Mesendoderm (in vitro differentiated cells): Measurements from ENCODE around the gene SLC25A14. TPM values are rescaled to one million over a fixed set of nuclear protein-coding genes. Genes with fewer than 3 reads are reported as not detected.

Experiments
- DNase-seq: peaks from one replicate; pipeline ENCODE4 v3.0.0; 2013
- H2AK5ac ChIP-seq: 2 replicates; pipeline ENCODE4 v1.6.1; 2013; ENCODE audit warnings: low read length, inconsistent platforms
- H2BK120ac ChIP-seq: 2 replicates; pipeline ENCODE4 v1.6.1; 2013; ENCODE audit warnings: low read depth, mild to moderate bottlenecking, low read length, moderate library complexity, mixed read lengths
- H2BK15ac ChIP-seq: replicated peaks from 2 replicates; pipeline ENCODE4 v1.6.1; 2013; ENCODE audit warnings: low read depth, mild to moderate bottlenecking, moderate library complexity
- H2BK5ac ChIP-seq: 2 replicates; pipeline ENCODE4 v1.6.1; 2013; ENCODE audit warnings: low read length, inconsistent platforms
- H3K18ac ChIP-seq: 2 replicates; pipeline ENCODE4 v1.6.1; 2013; ENCODE audit warnings: mild to moderate bottlenecking, low read length, mixed read lengths
- H3K23ac ChIP-seq: one replicate; pipeline ENCODE4 v1.6.1; 2013; ENCODE audit warnings: low read length
- H3K27ac ChIP-seq: 2 replicates; pipeline ENCODE4 v1.5.1; 2013; ENCODE audit warnings: low read depth, mild to moderate bottlenecking, inconsistent platforms, low read length, moderate library complexity
- H3K27me3 ChIP-seq: 2 replicates; pipeline ENCODE4 v1.6.1; 2013; ENCODE audit warnings: low read length, control low read depth, mild to moderate bottlenecking, inconsistent platforms; ENCODE audit not compliant: insufficient read depth, poor library complexity
- H3K36me3 ChIP-seq: 2 replicates; pipeline ENCODE4 v1.6.1; 2013; ENCODE audit warnings: low read length, inconsistent platforms; ENCODE audit not compliant: control insufficient read depth, insufficient read depth
- H3K4ac ChIP-seq: one replicate; pipeline ENCODE4 v1.6.1; 2013; ENCODE audit warnings: low read depth, mild to moderate bottlenecking, low read length, moderate library complexity
- H3K4me1 ChIP-seq: 2 replicates; pipeline ENCODE4 v1.6.1; 2013; ENCODE audit warnings: low read depth, low read length, inconsistent platforms; ENCODE audit not compliant: control insufficient read depth
- H3K4me2 ChIP-seq: 2 replicates; pipeline ENCODE4 v1.6.1; 2013; ENCODE audit warnings: low read length
- H3K4me3 ChIP-seq: 2 replicates; pipeline ENCODE4 v1.5.1; 2013; ENCODE audit warnings: mild to moderate bottlenecking, low read length
- H3K56ac ChIP-seq: one replicate; pipeline ENCODE4 v1.6.1; 2013; ENCODE audit warnings: low read length
- H3K79me1 ChIP-seq: 2 replicates; pipeline ENCODE4 v1.6.1; 2013; ENCODE audit warnings: low read length, inconsistent platforms
- H3K79me2 ChIP-seq: 2 replicates; pipeline ENCODE4 v1.6.1; 2013; ENCODE audit warnings: mild to moderate bottlenecking, low read length; ENCODE audit not compliant: control insufficient read depth, insufficient read depth
- H3K9ac ChIP-seq: 2 replicates; pipeline ENCODE4 v1.6.1; 2013; ENCODE audit warnings: low read length, inconsistent platforms
- H4K5ac ChIP-seq: one replicate; pipeline ENCODE4 v1.6.1; 2013; ENCODE audit warnings: low read length
- H4K8ac ChIP-seq: one replicate; pipeline ENCODE4 v1.6.1; 2013; ENCODE audit warnings: low read depth, mild to moderate bottlenecking, control low read depth, low read length, moderate library complexity
- WGBS: extraction: QIAGEN DNeasy Blood & Tissue Kit; methylation state at CpG from one replicate; pipeline ENCODE4 v1.1.7; 2013; ENCODE audit warnings: low lambda C conversion rate, missing lambda C conversion rate; ENCODE audit not compliant: insufficient coverage; ENCODE audit errors: extremely low coverage; 5-methylcytosine and 5-hydroxymethylcytosine counted together
- polyA plus RNA-seq, 2 experiments: library from polyadenylated mRNA; stranded (reverse); fragments of 200-250 nt; gene quantifications; one replicate each; pipeline ENCODE4 v1.2.3, GENCODE V29; 2013

Gene SLC25A14, protein sequence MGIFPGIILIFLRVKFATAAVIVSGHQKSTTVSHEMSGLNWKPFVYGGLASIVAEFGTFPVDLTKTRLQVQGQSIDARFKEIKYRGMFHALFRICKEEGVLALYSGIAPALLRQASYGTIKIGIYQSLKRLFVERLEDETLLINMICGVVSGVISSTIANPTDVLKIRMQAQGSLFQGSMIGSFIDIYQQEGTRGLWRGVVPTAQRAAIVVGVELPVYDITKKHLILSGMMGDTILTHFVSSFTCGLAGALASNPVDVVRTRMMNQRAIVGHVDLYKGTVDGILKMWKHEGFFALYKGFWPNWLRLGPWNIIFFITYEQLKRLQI
- 15.8 TPM for polyA plus RNA-seq (2013, experiment 1 of 2)
- 16.7 TPM for polyA plus RNA-seq (2013, experiment 2 of 2)

DNA sequence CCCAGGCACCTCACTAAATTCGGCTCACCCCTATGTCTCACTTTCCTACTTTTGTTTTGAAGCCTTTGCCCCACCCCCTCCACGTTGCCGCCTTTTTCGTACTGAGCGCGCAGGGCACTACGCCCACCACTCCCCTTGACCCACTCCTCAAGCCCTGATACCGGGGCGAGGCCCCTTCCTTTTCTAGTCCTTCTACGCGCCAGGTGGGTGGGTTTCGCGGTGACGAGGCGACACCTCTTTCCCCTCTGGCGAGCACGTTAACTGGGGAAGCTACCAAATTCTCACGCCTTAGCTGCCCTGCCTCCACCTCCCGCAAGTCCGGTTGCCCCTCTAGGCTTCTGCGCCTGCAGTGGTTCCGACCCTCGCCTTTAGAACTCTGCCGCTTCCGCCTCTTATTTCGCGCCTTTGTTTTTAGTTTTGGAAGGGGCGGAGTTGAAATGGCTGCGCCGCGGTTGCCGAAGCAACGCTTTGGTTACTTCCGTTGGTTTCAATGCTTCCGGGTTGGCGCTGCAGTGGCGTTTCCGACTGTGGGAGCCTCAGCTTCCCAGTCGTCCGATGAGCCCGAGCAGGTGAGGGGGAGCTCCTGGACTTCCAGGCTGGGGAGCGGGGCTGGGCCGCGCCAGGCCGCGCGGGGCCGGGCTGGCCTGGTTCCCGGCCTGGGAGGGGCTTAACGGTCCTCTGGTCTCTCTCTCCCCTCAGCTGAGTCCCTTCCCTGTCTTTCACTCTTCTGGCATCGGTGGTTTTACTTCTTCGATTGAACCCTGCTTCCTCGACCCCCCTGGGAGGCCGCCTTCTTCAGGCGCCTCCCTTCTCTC is at the start of gene SLC25A14:
TSS of gene SLC25A14 (plus strand) at position 512 of the 815 bp plus-strand sequence. CDS start 360 bp downstream, outside the sequence.
- H3K27ac ChIP-seq, result no peak within 1 kb of the TSS
- no peak within 1 kb of the TSS for H2BK15ac ChIP-seq
- no peak within 1 kb of the TSS for H3K23ac ChIP-seq
- no peaks in the 10 kb centered on the region for H3K79me2 ChIP-seq
- H2AK5ac ChIP-seq, result no peak within 1 kb of the TSS
- peak within 1 kb of the TSS; percentile 86 for H3K56ac ChIP-seq
- peak; percentile 88 for DNase-seq
- H4K5ac ChIP-seq, result no peak within 1 kb of the TSS
- peak within 1 kb of the TSS; percentile 81 for H3K9ac ChIP-seq
- H3K4me3 ChIP-seq, result peak within 1 kb of the TSS; percentile 67
- no peak within 1 kb of the TSS for H4K8ac ChIP-seq
- no peak within 1 kb of the TSS for H3K4ac ChIP-seq
- no peaks in the 10 kb centered on the region for H3K27me3 ChIP-seq
- H3K4me1 ChIP-seq, result no peaks in the 10 kb centered on the region
- H3K18ac ChIP-seq, result no peak within 1 kb of the TSS
- no CpG with 5 or more reads among the region's 55 CpGs for WGBS
- H2BK5ac ChIP-seq, result no peak within 1 kb of the TSS
- H2BK120ac ChIP-seq, result no peak within 1 kb of the TSS
- H3K79me1 ChIP-seq, result no peaks in the 10 kb centered on the region
- H3K4me2 ChIP-seq, result peak within 1 kb of the TSS; percentile 52
- no peaks in the 10 kb centered on the region for H3K36me3 ChIP-seq

GRCh38 chrX:130295519-130296296 is 44.0 kb upstream of the SLC25A14 start:
- WGBS, result no CpG with 5 or more reads among the region's 5 CpGs

DNA sequence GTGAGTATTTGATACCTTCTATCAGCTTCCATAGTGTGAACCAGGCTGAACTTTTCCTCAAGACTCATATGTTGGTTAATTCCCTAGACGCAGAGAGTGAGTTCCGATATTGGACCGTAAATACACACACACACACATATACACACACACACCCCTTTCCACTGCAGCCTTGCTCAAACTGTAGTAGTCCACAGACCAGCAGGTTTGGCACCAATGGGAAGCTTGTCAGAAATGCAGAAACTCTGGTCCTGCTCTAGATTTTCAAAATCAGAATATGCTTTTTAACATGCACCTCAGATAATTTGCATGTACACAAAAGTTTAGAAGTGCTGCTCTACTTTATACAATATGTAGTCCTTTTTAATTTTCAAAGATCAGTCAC is 43.4 kb upstream of the SLC25A14 start:
- H3K23ac ChIP-seq, result no peak overlapping the region
- no peak overlapping the region for H3K9ac ChIP-seq
- no peak overlapping the region for H3K4ac ChIP-seq
- no peaks in the 10 kb centered on the region for H3K27me3 ChIP-seq
- H4K5ac ChIP-seq, result no peak overlapping the region
- no peak overlapping the region for H2BK5ac ChIP-seq
- no peaks in the 10 kb centered on the region for H3K79me1 ChIP-seq
- H2BK120ac ChIP-seq, result no peak overlapping the region
- H3K4me2 ChIP-seq, result no peak overlapping the region
- H3K56ac ChIP-seq, result no peak overlapping the region
- no peaks in the 10 kb centered on the region for H3K79me2 ChIP-seq
- H2AK5ac ChIP-seq, result no peak overlapping the region
- H3K27ac ChIP-seq, result no peak overlapping the region
- no peaks in the 10 kb centered on the region for H3K36me3 ChIP-seq
- no CpG with 5 or more reads among the region's 3 CpGs for WGBS
- H2BK15ac ChIP-seq, result no peak overlapping the region
- no peak overlapping the region for H4K8ac ChIP-seq
- DNase-seq, result no peak
- H3K18ac ChIP-seq, result no peak overlapping the region
- H3K4me1 ChIP-seq, result no peaks in the 10 kb centered on the region
- H3K4me3 ChIP-seq, result no peak overlapping the region

More at GRCh38 chrX:130295519-130296296, 44.0 kb upstream of the SLC25A14 start:
- H2BK15ac ChIP-seq, result no peak overlapping the region
- no peak overlapping the region for H3K9ac ChIP-seq
- H3K27me3 ChIP-seq, result no peaks in the 10 kb centered on the region
- H3K4me3 ChIP-seq, result no peak overlapping the region
- H3K4ac ChIP-seq, result no peak overlapping the region
- no peak overlapping the region for H3K56ac ChIP-seq
- H3K18ac ChIP-seq, result no peak overlapping the region
- H3K36me3 ChIP-seq, result no peaks in the 10 kb centered on the region
- H2AK5ac ChIP-seq, result no peak overlapping the region
- DNase-seq, result no peak
- H3K27ac ChIP-seq, result no peak overlapping the region
- no peak overlapping the region for H4K8ac ChIP-seq
- no peak overlapping the region for H2BK120ac ChIP-seq
- no peak overlapping the region for H2BK5ac ChIP-seq
- no peak overlapping the region for H4K5ac ChIP-seq
- H3K4me1 ChIP-seq, result no peaks in the 10 kb centered on the region
- H3K79me1 ChIP-seq, result no peaks in the 10 kb centered on the region
- H3K4me2 ChIP-seq, result no peak overlapping the region
- H3K23ac ChIP-seq, result no peak overlapping the region
- H3K79me2 ChIP-seq, result no peaks in the 10 kb centered on the region

DNA sequence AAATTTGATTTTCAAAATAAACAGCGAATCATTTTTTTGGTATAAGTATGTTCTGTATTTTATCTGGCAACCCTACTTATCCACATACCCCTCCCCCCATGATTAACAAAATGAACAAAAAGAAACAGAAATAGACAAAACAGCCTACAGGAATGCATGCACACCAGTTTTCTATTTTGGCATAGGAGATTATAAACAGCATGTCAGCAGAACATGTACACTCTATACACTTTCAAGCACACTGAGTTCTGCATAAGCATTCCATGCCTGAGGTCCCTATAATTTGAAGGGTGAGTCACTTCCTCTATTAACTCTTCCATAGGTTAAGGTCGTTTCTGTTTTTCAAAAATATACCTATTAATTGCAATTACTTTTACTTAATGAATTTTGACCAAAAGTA is 43.0 kb upstream of the SLC25A14 start:
- no peak overlapping the region for H2BK5ac ChIP-seq
- no peaks in the 10 kb centered on the region for H3K4me1 ChIP-seq
- H3K27ac ChIP-seq, result no peak overlapping the region
- no peak overlapping the region for H3K56ac ChIP-seq
- no peaks in the 10 kb centered on the region for H3K27me3 ChIP-seq
- WGBS, result no CpG with 5 or more reads among the region's 2 CpGs
- H3K36me3 ChIP-seq, result no peaks in the 10 kb centered on the region
- no peak overlapping the region for H2BK120ac ChIP-seq
- no peak overlapping the region for H3K4ac ChIP-seq
- no peaks in the 10 kb centered on the region for H3K79me1 ChIP-seq
- DNase-seq, result no peak
- H2AK5ac ChIP-seq, result no peak overlapping the region
- no peak overlapping the region for H3K4me3 ChIP-seq
- H3K23ac ChIP-seq, result no peak overlapping the region
- no peak overlapping the region for H3K9ac ChIP-seq
- H3K4me2 ChIP-seq, result no peak overlapping the region
- no peak overlapping the region for H3K18ac ChIP-seq
- no peaks in the 10 kb centered on the region for H3K79me2 ChIP-seq
- H4K5ac ChIP-seq, result no peak overlapping the region
- H2BK15ac ChIP-seq, result no peak overlapping the region
- no peak overlapping the region for H4K8ac ChIP-seq

GRCh38 chrX:130299279-130300009 is 40.3 kb upstream of the SLC25A14 start:
- Histone ChIP-seq H3K4me3 (no peak overlapping the region), H3K23ac (no peak overlapping the region), H3K79me2 (no peaks in the 10 kb centered on the region), H3K27ac (no peak overlapping the region), H3K4me1 (no peaks in the 10 kb centered on the region), H2BK5ac (no peak overlapping the region), H3K4ac (no peak overlapping the region), H3K36me3 (no peaks in the 10 kb centered on the region), H4K8ac (no peak overlapping the region), H3K18ac (no peak overlapping the region), H3K56ac (no peak overlapping the region), H3K9ac (no peak overlapping the region), H2BK120ac (no peak overlapping the region), H4K5ac (no peak overlapping the region), H3K4me2 (no peak overlapping the region), H2BK15ac (no peak overlapping the region), H3K79me1 (no peaks in the 10 kb centered on the region), H3K27me3 (no peaks in the 10 kb centered on the region), H2AK5ac (no peak overlapping the region)
- DNase-seq, result no peak
- no CpG with 5 or more reads among the region's 19 CpGs for WGBS
